SKM-1 (cell line): Measurements from ENCODE around the gene TPO.
"Not testable (repeated sequence)": the region's sequence is repeated elsewhere in the genome, so short reads cannot be mapped to it uniquely, and the experiment has no call there.

Source experiments
- DNase-seq: peaks from one replicate; lab custom pipeline; 2025; ENCODE audit not compliant: unreplicated experiment; lab: John Stamatoyannopoulos, UW

The TPO gene

GRCh38 chr2:1499033-1499795 lies 86.0 kb downstream of the TPO start:
- no peak for DNase-seq

GRCh38 chr2:1501038-1501851 lies 88.0 kb downstream of the TPO start:
- no peak for DNase-seq

DNA sequence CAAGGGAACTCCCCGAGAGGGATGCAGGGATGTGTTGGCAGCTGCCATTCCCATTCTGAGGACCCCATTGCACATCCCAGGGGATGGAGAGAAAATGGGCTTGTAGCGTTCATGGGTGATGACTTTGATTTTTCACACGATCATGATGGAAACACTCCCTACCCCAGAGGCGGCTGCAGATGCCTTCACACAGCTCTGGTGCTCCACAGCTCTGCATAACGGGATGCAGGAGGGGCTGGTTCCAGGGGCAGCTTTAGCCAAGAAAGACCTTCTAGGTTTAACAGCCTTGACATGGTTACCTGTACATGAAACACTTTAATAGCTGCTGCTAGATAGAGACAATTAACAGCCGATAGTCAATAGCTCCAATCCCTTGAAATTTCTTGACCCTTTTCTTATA lies 88.7 kb downstream of the TPO start:
- no peak for DNase-seq

- DNase-seq = no peak
Observed at GRCh38 chr2:1502891-1503304, 89.6 kb downstream of the TPO start.

- DNase-seq = no peak
Observed at GRCh38 chr2:1503471-1504310, 90.4 kb downstream of the TPO start.

DNA sequence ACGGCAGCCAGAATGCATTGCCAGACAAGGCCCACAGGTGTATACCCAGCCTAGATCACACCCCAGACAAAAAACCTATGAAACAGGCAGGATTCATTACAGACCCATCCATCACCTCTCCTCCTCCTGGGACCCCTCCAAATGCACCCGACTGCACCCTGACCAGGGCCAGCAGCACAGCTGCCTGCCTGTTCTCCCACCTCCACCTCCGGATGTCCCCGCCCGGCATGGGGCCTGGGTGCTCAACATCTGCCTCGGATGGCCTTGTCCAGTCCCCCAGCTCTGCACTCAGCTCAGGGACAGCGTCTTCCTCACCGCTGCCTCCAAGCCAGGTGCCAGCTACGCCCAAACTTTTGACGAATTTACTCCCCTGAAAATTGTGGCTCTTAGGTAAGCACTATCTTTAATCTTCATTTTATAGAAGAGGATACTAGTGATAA lies 91.1 kb downstream of the TPO start:
- no peak for DNase-seq

- DNase-seq = no peak
Observed at GRCh38 chr2:1505031-1505441, 91.8 kb downstream of the TPO start.

GRCh38 chr2:1509271-1510065 lies 96.2 kb downstream of the TPO start:
- no peak for DNase-seq

DNA sequence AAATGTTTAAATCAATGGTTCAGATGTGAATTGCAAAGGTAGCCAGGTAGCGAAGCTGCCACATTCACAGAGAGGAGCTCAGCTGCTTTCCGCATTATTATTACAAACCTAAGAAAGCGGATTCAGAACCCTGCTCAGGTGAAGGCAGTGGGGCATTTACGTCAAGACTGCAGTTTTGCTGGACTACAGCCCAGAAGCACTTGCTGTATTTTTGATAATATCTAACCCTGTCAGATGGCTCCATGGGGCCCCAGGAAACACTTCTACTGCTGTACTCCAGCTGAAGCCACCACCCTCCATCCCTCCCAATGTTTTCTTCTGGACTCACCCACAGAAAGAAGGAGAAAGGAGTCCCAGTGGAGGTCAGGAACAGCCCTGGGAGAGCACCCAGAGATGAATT lies 96.9 kb downstream of the TPO start:
- DNase-seq = no peak

- no peak for DNase-seq
Observed at GRCh38 chr2:1511455-1511854, 98.2 kb downstream of the TPO start.

DNA sequence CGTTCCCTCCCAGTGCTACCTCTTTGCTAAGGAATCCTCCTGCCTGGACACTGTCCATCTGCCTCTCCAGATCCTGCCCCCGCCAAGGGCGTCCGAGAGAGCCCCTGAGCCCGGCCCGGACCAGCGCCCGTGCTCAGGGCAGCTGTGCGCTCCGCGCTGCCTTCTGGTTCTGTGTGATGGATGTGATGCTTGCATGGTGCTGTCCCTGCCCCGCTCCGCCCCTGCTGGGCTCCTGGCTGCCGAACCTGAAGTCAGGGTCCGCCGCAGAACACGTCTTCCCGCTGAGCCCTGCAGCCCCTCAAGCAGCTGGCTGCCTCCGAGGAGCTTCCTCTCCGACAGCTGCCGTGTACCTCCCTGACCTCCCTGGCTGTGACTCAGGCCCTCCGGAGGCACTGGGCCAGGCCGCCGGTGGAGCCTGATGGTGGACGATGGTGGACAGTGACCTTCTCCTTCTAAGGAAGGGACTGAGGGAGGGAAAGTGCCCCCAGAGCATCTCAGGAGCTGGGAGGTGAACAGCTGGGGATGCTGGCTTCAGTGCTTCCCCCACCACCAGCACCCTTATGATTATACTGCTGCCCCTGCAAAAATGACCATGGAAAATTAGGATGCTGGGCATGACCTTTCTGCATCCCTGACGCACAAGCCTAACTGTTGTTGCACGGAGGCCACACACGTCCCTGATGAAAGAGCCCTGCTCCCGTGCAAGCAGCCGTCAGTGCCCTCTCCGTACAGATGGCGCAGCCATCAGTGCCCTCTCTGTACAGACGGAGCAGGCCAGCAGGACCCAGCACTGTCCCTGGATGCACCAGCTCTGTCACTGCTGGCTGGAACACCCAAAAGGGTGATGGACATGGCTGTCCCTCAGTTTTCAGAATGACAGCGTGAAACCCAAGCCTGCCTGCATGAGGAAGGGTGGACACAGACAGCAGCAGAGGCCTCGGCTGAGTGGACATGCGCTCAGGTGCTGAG lies 99.3 kb downstream of the TPO start:
- DNase-seq = no peak

DNA sequence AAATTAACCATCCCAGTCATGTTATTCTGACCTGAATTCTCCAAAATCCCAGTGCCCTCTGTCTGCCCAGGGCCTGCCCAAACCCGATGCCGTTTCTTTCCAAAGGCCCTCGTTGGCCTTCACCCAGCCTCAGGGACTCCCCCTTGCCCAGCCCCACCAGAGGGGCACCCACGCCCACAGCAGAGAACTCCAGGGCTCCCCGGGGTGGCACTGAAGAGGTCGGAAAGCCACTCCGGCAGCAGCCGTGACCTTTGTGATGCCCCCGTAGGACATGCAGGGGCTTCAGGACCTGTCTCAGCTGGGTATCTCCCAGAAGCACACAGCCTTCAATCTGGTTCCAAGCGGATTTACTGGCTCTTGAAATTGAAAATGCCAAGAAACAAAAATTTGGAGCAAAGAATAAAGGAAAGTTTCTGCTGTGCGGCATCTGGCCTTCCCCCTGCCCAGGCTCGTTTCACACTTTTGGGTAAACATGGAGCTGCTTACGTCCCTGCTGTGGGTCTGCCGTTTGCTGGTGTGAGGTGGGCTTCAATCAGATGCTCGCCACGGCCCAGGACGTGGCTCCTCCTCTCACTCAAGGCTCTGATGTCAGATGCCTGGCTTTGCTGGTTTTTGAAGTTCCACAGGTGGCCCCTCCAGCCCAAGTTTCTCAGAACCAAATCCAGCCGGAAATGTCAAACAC lies 101.3 kb downstream of the TPO start:
- no peak for DNase-seq

GRCh38 chr2:1515073-1515430 lies 101.8 kb downstream of the TPO start:
- no peak for DNase-seq

DNA sequence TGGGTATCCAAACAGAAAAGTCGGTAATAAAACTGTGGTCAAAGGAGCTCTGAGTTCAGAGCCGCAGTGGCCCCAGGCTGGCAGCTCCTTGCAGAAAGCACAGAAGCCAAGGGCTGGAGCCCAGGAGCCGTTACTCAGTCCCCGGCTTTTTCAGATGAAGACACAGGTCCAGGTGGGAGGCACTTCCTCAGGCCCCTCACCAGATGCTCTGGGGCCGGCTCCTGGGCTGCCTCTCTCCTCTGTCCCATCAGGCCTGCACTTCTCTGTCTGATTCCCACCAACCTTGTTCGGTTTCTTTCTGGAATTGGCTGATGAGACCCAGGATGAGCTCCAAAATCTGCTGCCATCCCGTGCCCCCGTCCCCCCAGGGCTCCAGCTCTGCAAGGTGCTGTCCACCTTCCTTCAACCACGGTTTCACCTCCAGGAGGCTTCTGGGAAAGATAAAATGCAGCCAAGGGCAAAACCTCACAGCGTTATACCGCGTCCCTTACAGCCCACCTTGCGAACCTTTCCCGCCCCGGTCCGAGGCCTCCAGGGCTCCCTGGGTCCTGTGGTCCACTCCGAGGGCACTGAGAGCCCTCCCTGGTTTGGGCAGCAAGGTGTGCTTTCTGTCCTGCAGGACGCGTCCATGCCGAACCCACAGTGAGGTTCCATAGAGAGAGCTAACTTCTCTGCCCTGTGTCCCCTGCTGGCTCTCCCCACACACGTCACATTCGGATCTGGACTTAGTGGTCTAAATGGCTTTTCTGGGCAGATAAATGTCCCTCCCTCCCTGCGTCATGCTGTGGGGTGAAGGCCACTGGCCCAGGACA lies 102.9 kb downstream of the TPO start:
- no peak for DNase-seq

DNA sequence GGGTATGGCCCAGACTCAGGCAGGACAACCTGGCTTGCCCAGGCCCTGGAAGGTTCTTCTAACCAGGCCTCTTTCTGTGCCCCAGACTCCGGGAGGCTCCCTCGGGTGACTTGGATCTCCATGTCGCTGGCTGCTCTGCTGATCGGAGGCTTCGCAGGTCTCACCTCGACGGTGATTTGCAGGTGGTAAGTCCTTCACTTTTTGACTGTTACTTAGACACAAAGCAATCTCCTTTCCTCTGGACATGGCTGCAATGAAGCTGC lies 103.5 kb downstream of the TPO start:
- no peak for DNase-seq

GRCh38 chr2:1517291-1517690 lies 104.0 kb downstream of the TPO start:
- DNase-seq = not testable (repeated sequence)

DNA sequence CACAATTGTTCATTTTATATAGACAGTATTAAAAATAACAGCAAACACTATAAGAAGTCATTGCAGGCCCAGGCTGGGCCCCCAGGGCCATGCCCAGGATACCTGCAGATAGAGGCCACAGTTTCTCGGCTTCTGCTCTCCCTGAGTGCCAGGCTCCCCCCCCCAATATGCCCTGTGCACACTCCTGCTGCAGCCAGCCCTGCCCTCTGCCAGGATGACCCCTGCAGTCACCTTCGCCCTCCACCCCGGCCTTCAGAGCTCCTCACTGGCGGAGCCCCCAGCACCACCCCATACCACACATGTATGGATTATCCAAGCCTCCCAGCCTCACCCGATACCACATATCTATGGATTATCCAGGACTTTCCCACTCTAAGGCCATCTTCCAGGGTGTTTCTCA lies 104.5 kb downstream of the TPO start:
- DNase-seq = no peak

GRCh38 chr2:1518331-1518803 lies 105.1 kb downstream of the TPO start:
- no peak for DNase-seq
